Endometrium (tissue), 2 donors: ENCODE measurements around the gene DMAC2.
"Not testable (repeated sequence)": the region's sequence is repeated elsewhere in the genome, so short reads cannot be mapped to it uniquely, and the experiment has no call there.

Experiments
- FAIRE-seq: peaks from 2 replicates; lab custom pipeline; 2012; peaks lifted over from hg19 to GRCh38; lab: Jason Lieb, UNC
- donor health status: control.
- donor health status: control.

The DMAC2 gene

DNA sequence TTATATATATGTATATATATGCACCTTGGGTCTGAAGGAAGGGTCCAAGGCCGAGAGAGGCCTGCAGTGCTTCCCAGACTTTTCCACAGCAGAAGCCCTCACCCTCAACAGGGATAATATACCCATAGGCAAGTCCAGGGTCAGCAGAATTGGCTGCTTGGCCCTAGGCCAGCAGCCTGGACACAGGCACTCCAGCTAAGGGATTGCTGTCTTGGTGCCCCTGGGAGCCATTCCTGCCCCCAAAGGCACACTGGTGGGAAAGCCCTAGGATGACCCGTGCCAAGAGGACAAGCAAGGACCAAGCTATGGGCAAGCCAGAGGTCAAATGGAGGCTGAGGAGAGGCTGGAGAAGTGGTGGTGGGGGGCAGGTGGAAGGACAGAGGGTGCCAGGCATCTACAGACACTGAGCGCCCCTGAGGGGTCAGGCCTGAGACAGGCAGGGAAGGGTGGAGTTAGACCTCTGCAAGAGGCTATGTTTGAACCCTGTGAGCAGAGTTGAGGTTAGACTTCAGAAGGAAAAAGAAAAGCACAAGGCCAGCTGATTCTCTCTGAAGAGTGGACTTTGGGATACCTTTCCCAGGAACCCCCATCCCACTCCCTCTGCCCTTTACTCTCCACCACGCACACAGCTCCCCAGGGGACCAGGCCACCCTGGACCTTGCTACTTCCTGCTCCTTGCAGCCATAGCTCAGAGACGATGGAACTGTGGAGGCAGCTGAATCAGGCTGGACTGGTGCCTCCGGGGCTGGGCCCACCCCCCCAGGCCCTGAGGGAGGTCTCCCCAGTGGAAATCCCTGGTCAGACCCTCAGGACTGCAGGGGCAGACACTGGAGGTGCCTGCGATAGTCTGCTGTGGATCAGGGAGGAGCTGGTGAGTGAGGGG lies 3.0 kb upstream of the DMAC2 start, which contains the start of gene ERICH4:
ERICH4 (plus strand) TSS at position 684 of the 883 bp plus-strand sequence; CDS start at position 698, 14 bp downstream.
- FAIRE-seq, result no peak

DNA sequence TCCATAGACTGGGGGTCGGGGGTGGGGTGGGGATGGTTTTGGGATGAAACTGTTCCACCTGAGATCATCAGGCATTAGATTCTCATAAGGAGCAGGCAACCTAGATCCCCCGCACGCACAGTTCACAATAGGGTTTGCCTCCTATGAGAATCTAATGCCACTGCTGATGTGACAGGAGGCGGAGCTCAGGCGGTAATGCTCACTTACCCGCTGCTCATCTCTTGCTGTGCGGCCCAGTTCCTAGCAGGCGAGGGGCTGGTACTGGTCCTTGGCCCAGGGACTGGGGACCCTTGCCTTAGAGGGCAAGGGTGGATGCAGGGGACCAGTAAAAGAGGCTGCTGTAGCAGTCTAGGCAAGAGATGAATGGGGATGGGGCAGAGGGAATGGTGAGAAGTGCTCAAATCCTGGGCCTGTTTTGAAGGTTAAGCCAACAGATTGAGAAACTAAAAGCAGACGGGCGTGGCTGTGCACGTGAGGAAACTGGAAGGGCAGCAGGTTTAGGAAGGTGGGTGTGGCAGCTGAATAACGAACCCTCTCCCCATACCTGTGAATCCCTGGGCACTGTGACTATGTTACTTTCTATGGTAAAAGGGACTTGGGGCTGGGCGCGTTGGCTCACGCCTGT lies 1.7 kb upstream of the DMAC2 start:
- FAIRE-seq, result no peak

DNA sequence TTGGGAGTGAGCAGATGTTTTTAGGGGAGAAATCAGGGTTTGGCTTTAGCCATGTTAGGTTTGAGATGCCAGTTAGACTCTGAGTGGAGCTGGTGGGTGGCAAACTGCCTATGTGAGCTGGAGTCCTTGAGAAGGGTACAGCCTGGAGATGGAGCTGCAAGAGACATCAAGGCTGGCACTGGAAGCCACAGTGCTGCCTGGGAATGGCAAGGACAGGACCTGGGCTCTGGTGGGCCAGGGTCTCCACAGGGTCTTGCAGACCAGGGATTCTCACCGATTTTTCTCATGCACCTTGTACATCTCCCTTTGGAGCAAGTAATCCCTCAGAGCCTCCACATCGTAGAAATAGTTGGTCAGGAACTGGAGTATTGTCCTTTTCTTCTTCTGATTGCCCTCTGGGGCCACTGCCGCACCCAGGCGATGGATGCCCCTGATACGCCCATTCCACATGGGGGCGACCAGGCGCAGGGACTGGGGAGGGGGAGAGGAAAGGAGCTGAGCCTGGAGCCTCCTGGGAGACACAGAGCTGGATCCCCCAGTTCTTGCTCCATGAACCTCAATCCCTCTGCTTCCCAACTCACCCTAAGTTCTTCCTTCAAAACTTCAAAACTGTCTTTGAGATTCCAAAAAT lies 1.7 kb downstream of the DMAC2 start:
- FAIRE-seq, result no peak

DNA sequence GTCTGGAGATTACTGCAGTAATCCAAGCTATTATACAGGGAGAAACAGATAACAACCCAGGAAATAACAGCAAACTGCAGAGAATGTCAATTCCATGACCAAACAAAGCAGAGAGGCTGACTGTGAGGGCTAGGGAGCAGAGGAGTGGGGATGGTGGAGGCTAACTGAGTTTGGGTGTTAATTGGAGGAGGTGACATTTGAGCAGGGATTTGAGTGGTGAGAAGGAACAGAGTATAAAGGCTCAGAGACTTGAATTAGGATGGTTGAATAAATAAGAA lies 3.1 kb downstream of the DMAC2 start:
- no peak for FAIRE-seq

DNA sequence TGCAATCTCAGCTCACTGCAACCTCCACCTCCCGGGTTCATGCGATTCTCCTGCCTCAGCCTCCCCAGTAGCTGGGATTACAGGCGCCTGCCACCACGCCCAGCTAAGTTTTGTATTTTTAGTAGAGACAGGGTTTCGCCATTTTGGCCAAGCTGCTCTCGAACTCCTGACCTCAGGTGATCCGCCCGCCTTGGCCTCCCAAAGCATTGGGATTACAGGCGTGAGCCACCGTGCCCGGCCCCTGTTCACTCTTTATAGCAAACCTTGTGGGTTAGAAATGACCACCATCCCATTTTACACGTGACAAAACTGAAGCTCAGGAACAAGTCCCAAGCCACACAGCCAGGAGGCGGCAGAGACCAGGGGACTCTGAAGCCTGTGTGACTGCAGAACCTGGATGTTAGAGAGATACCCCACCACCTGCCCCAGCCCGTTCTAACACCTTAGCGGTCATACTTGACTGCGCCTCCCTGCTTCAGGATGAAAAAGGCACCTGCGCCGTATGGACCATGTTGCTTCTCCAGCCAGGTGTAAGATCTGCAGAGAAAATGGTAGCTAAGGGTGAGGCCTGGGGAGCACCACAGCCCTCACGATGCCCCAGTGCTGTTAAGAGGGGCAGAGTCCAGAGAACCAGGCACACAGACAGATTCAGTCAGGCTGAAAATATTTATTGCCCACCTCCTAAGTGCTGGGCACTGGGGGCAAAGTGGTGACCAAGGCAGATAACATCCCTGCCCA lies 3.6 kb downstream of the DMAC2 start:
- FAIRE-seq, result no peak

DNA sequence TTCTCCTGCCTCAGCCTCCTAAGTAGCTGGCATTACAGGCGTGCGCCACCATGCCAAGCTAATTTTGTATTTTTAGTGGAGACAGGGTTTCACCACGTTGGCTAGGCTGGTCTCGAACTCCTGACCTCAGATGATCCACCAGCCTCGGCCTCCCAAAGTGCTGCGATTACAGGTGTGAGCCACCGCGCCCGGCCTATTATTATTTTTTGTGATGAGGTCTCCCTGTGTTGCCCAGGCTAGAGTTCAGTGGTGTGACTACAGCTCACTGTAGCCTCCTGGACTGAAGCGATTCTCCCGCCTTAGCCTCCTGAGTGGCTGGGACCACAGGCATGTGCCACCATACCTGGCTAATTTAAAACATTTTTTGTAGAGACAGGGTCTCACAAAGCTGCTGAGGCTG lies 4.3 kb downstream of the DMAC2 start:
- FAIRE-seq, result not testable (repeated sequence)

DNA sequence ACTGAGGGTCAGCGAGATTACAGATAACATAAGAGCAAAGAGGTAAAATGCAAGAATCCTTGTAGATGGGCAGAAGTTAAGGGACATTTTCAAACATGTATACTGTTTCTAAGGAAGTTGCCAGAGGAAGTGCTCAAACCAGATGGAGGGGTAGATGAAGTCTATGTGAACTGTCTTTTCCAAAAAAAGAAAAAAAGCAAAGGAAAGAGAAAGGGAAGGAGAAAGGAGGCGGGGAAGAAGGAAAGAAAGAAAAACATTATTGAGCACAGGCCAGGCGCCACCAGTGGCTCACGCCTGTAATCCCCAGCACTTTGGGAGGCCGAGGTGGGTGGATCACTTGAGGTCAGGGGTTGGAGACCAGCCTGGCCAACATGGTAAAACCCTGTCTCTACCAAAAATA lies 5.3 kb downstream of the DMAC2 start:
- no peak for FAIRE-seq

DNA sequence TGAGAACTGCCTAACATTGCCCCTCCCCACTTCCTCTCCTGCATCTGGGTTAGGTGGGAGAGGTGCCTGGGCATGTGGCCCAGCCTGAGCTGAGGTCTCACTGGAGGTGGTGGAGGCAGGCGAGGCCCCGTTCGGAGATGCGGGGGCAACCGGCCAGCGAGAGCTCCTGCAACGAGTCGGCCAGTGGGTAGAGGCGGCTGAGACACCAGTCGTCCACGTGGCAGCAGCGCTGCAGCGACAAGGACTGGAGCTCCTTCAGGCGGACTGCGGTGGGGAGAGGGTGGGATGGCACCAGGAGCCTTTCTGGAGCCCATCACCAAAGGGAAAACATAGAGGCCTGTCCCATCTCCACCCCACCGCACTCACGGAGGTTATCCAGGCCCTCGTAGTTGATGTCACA lies 6.5 kb downstream of the DMAC2 start:
- FAIRE-seq, result no peak

DNA sequence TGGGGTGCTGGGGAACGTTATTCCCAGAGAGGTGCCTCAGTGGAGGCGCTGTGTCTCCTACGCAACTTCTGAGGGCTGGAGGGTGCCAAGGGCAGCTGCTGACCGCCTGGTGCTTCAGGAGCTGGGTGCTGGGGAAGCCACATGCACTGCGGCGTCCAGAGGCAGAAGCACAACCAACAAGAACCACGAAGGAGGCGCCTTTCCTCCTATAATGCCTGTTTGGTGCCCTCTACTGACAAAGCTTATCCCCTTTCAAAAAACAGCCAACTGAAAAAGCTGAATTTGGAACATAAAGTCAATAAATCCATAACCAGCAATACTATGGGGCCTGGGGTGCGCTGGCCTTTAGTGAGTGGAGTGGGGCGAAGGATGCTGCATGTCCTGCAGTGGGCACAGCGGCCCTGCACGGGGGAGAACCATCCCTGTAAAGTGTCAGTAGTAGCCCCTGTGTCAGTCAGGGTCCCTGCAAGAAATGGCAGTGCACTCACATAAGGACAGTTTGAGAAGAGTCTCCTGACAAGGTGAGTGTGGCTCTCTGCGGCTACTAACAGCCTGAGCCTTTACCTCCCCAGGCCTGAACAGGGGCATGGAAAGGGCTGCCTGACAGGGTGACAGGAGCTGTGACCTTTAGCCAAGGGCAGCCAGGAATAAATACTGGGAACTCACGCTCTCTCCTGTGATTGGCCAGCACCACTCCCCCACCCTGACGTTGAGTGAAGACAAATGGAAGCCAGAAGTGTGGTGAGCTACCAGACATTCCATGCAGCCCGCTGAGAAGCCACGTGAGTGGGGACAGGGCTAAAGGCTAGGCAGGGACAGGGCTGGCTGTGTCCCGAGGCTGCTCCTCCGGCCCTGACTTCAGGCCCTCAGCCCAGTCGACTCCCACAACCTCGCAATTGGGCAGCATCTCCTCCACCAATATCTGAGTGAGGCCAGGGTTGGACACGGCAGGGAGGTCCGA lies 8.0 kb downstream of the DMAC2 start:
- FAIRE-seq, result no peak

DNA sequence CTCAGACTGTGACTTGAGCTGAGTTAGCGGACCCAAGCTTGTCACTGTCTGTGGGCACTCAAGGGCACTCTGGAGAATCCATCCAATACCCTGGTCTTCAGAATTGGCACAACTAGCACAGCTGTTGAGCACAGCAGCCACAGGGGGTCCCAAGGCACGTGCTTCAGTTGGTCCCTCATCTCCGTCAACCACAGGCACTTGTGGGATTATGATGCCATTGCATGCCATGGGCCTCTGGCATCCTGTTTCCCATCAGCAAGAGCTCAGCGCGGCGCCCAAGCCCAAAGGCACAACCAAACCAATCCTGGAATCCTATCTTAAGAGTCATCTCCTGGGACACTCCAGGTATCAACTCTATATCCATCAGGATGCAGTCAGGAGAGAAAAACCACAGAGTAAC lies 8.8 kb downstream of the DMAC2 start:
- no peak for FAIRE-seq

DNA sequence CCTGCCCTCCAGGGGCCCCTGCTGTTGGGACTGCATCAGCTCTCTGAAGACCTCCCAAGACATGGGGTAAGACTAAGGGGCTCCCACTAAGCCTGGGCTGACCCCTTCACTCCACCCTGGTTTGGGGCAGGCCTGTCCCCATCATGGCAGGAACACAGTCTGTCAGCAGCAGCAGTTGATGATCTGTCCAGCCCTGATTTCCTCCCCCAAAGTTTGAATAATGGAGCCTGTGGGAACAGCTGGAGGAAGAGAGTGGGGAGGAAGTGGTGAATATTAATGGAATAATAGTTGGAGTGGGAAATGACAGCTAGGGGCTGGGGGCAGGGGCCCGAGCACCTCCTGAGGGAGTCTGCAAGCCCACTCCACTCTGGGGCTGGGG lies 11.2 kb downstream of the DMAC2 start:
- FAIRE-seq, result no peak

DNA sequence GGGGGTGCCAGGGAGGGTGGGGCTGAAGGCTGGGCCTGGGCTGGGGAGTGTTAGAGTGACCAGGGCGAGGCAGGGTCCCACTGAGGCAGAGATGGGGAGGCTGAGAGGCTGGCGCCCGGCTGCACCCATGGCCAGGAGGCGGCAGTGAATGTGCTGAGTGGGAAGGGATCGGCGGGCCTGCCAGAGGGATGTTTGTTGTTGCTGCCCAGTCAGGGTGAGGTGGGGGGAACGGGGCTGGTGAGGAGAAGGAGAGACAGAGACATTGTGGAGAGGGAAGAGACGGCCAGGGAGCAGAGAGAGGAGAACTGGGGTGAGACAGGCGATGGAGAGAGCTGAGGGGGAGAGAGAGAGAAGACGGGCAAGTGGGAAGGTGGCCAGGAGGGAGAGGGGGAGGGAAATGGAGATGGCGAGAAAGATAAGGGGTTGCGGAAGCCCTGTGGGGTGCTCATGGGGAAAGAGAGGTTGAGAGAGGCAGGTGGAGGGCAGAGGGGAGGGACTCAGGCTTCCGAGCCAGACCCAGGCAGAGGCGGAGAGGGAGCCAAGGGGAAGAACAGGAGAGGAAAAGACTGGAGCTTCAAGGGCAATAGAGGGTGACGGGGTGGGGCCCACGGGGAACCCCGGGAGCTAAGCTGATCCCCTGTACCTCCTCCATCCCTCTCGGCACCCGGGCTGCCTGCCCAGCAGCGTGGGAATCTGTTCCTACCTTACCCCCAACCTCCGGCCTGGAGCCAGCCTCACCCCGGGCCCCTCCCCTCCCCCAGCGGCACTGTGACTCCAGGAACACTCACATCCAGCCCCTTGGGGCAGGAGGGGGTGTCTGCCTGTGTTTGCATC lies 11.8 kb downstream of the DMAC2 start:
- no peak for FAIRE-seq

DNA sequence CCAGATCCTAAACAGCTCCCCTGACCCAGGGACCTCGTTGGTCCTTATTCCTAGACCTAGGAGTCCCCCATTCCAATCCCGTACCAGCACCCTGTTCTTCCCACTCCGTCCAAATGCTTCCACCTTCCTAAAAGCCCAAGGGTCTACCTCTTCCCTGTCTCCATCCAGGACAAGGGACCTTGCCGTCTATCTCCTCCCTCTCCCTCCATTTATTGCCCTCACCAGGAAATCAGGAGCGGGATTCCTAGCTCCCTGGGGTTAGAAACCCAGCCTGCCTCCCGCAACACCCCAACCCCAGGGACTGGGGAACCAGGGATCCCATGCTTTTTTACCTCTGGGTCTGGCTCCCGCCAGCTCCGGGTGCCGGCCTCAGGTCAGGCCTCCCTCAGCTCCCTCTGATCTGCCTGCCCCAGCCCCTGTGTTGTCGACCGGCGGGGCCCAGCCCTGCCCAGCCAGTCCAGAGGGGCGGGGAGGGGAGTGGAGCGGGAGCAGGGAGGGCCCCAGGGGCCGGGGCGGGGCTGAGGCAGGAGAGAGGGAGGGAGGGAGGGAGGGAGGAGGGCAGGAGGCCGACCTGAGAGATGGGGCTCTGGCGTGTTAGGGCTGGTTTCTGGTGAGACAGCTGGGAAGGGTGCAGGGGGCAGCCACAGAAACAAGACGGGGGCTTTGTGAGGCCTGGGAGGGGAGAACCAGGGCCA lies 12.6 kb downstream of the DMAC2 start, which contains the start of gene B3GNT8:
B3GNT8 (minus strand) TSS at position 423 of the 695 bp plus-strand sequence. CDS start 596 bp downstream, outside the sequence.
- no peak for FAIRE-seq

DNA sequence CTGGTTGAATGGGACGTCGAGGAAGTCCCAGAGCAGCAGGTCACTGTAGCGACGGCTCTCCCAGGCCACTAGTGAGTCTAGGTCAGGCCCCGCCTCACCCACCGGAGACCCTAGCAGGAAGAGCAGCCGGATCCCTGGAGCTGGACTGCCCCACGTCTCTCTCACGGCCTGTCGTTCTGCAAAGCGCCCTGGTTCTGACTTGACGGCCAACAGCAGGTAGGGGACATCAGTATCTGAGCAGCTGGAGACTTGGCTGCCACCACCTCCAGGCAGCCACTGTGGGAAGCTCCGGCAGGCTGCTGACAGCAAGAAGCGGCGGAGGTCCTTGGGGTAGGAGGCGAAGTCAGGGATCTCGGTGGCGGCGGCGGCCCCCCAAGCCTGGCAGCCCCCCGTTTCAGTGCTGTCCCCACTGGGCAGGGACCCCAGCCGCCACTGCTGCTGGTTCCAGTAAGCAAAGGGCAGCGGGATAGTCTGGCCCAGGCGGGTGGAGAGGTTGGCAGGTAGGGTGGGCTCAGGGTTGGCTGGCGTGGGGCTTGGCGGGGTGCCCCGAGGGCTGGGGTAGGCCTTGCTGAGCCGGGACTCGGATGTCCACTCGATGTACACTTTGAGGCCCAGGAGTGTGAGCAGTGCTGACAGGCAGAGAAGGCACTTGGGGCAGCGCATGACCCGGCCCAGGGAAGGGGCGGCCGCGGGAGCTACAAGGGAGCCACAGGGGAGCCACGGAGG lies 13.4 kb downstream of the DMAC2 start:
- FAIRE-seq, result no peak

DNA sequence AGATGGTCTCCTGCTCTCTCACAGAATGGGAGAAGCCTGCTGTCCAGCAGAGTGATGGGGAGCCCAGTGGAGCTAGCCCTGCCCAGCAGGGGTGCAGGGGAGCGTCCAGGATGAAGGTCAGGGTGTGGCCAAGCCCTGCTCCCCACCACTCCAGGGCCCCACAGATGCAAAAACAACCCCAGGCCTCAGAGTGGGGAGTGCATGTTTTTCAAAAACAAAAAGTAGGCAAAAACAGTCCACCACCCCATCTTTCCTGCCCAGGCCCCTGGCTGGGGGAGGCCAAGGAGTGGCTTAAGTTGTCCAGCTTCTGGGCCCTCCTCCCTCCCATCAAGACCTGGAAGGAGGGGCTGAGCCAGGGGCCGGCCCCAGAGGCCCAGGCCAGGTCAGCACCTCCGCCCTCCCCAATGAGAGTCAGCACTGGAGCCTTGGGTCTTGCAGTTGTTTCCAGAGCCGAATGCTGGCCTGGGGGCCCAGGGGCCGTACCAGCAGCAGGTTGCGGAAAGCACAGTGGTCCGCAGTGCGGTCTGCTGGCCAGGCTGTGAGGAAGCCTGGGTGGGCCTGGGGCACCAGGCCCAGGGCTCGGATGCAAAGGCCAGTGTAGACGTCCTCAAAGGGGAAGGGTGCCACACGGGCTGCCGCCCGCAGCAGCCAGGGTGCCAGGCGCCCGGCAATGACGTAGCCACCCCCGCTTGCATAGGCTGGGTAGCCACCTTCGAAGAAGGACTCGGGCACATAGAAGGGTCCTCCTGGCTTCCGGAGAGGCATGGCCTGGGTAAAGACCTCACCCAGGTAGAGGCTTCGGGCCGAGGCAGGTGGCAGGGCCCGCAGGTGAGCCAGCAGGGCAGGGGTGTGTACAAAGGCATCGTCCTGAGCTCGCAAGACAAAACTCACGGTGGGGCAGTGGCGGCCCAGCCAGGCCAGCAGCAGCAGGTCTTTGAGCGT lies 14.3 kb downstream of the DMAC2 start:
- FAIRE-seq, result no peak

DNA sequence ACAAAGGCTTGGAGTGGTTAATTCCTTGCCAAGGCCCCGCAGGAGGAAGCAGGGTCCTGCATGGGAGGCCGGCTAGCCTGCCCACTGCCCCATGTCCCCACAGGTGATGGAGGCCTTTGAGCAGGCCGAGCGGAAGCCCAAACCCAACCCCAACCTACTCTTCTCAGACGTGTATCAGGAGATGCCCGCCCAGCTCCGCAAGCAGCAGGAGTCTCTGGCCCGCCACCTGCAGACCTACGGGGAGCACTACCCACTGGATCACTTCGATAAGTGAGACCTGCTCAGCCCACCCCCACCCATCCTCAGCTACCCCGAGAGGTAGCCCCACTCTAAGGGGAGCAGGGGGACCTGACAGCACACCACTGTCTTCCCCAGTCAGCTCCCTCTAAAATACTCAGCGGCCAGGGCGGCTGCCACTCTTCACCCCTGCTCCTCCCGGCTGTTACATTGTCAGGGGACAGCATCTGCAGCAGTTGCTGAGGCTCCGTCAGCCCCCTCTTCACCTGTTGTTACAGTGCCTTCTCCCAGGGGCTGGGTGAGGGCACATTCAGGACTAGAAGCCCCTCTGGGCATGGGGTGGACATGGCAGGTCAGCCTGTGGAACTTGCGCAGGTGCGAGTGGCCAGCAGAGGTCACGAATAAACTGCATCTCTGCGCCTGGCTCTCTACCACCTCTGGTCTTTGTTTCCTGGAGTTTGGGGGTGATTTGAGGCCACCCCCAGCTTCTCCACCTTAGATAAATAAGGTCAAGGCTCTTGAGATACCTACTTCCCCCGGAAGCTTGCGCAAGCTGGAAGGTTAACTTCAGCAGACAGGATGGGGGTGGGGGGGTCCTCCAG lies 15.2 kb downstream of the DMAC2 start:
- FAIRE-seq, result no peak

DNA sequence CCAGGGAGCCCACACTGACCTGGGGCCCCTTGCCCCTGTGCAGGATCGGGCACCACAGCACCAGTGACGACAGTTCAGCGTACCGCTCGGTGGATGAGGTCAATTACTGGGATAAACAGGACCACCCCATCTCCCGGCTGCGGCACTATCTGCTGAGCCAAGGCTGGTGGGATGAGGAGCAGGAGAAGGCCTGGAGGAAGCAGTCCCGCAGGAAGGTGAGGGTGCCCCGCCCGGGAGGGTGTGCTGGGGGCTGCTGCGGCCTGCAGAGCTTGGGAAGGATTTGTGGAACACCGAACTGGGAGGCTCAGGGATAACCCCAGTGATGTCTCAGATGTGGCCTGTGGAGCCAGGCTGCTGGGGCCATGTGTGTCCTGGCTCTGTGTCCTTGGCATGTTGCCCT lies 16.8 kb downstream of the DMAC2 start:
- FAIRE-seq, result no peak
